NCI-H2107 (cell line): ENCODE data around the gene WIPF1.
"Not testable (repeated sequence)": the region's sequence is repeated elsewhere in the genome, so short reads cannot be mapped to it uniquely, and the experiment has no call there.

Source experiments
- DNase-seq: peaks from one replicate; lab custom pipeline; 2025; lab: John Stamatoyannopoulos, UW

Gene WIPF1

GRCh38 chr2:174571669-174572323 lies 25.8 kb downstream of the WIPF1 start:
- DNase-seq = no peak

- no peak for DNase-seq
Measured at GRCh38 chr2:174570318-174570958, 27.2 kb downstream of the WIPF1 start.

- no peak for DNase-seq
Measured at GRCh38 chr2:174569678-174570077, 27.9 kb downstream of the WIPF1 start.

GRCh38 chr2:174568425-174568824 lies 29.2 kb downstream of the WIPF1 start:
- DNase-seq = no peak

- no peak for DNase-seq
Measured at GRCh38 chr2:174566871-174567270, 30.7 kb downstream of the WIPF1 start.

- DNase-seq = no peak
Measured at GRCh38 chr2:174563530-174564282, 33.9 kb downstream of the WIPF1 start.

GRCh38 chr2:174561972-174562370 lies 35.6 kb downstream of the WIPF1 start:
- DNase-seq = no peak

- no peak for DNase-seq
Measured at GRCh38 chr2:174561283-174561971, 36.2 kb downstream of the WIPF1 start.

GRCh38 chr2:174560737-174561136 lies 36.9 kb downstream of the WIPF1 start:
- DNase-seq = no peak

GRCh38 chr2:174555998-174556397 lies 41.6 kb downstream of the WIPF1 start:
- no peak for DNase-seq

- DNase-seq = no peak
Measured at GRCh38 chr2:174554529-174555150, 43.0 kb downstream of the WIPF1 start.

GRCh38 chr2:174553811-174554493 lies 43.7 kb downstream of the WIPF1 start:
- DNase-seq = no peak

GRCh38 chr2:174552880-174553279 lies 44.7 kb downstream of the WIPF1 start:
- DNase-seq = no peak

GRCh38 chr2:174551697-174552096 lies 45.9 kb downstream of the WIPF1 start:
- no peak for DNase-seq

- DNase-seq = not testable (repeated sequence)
Measured at GRCh38 chr2:174548646-174549045, 49.0 kb downstream of the WIPF1 start.

GRCh38 chr2:174548021-174548420 lies 49.6 kb downstream of the WIPF1 start:
- not testable (repeated sequence) for DNase-seq

- DNase-seq = no peak
Measured at GRCh38 chr2:174546519-174547506, 50.8 kb downstream of the WIPF1 start.

- DNase-seq = no peak
Measured at GRCh38 chr2:174545240-174545639, 52.4 kb downstream of the WIPF1 start.

GRCh38 chr2:174544802-174545201 lies 52.8 kb downstream of the WIPF1 start:
- no peak for DNase-seq

- DNase-seq = no peak
Measured at GRCh38 chr2:174544156-174544555, 53.4 kb downstream of the WIPF1 start.
